ENCODE results near the gene NOSTRIN.

- TF ChIP-seq CTCF (conservative IDR thresholded peaks at IDR 0.05) = peak; percentile 75
- TF ChIP-seq EZH2 (IDR thresholded peaks at IDR 0.05; ENCODE audit: low read depth) = no peak
These were observed 28.5 kb upstream of the NOSTRIN start for GRCh38 chr2:168773719-168774521.
